Measurements from ENCODE around the gene SPACA6.

GRCh38 chr19:51716925-51717324 lies 23.8 kb downstream of the SPACA6 start:
- no peak for TF ChIP-seq EZH2 (IDR thresholded peaks at IDR 0.05)
- TF ChIP-seq POLR2AphosphoS5 (IDR thresholded peaks at IDR 0.05; ENCODE audit: borderline replicate concordance, low read depth, low read length): no peak
- TF ChIP-seq FOXP2 (optimal IDR thresholded peaks at IDR 0.05; ENCODE audit: control extremely low read depth, extremely low read length, insufficient read depth): no peak

Data from SK-N-MC (cell line).